Caco-2 (cell line): ENCODE measurements around the gene GTF2B. TPM values are rescaled to one million over a fixed set of nuclear protein-coding genes. Genes with fewer than 3 reads are reported as not detected.
"Not testable (repeated sequence)": the region's sequence is repeated elsewhere in the genome, so short reads cannot be mapped to it uniquely, and the experiment has no call there.

Experiments
- BruUV-seq: library from RNA; stranded (reverse); fragments of 400-500 nt; replicated peaks from 2 replicates; lab custom pipeline; 2021; lab: Mats Ljungman, UMichigan
- CTCF ChIA-PET: fragments of 300-600 bp; sonication (Branson Sonifier 250); formaldehyde crosslinking; loops from one replicate; lab custom pipeline; 2022; ENCODE audit warnings: antibody characterized with exemption; lab: Charles Lee
- POLR2A ChIA-PET: fragments of 300-600 bp; sonication (Branson Sonifier 250); formaldehyde crosslinking; loops from one replicate; lab custom pipeline; 2022; ENCODE audit warnings: antibody characterized with exemption; lab: Charles Lee
- DNase-seq, 2 experiments: peaks; one replicate each; pipeline versions ENCODE4 v3.0.0 to v3.0.0-alpha.2; 2020 to 2022
- H3K27me3 ChIP-seq: replicated peaks from 2 replicates; pipeline ENCODE4 v1.6.0; 2011; ENCODE audit warnings: low read length; ENCODE audit not compliant: control insufficient read depth, insufficient read depth
- H3K36me3 ChIP-seq: 2 replicates; pipeline ENCODE4 v1.5.1; 2011; ENCODE audit warnings: low read length; ENCODE audit not compliant: control insufficient read depth, insufficient read depth
- H3K4me1 ChIP-seq: fragments of 250-450 bp; sonication (Bioruptor Pico); 2 replicates; pipeline ENCODE4 v1.5.1; 2020; ENCODE audit warnings: mild to moderate bottlenecking
- H3K4me3 ChIP-seq: 2 replicates; pipeline ENCODE4 v1.5.1; 2011; ENCODE audit warnings: low read depth, mild to moderate bottlenecking, control low read depth, low read length
- H3K9me3 ChIP-seq: fragments of 250-450 bp; sonication (Bioruptor Pico); 2 replicates; pipeline ENCODE4 v1.5.1; 2020; ENCODE audit warnings: mild to moderate bottlenecking, moderate library complexity
- H3K27ac Mint-ChIP-seq: one replicate; pipeline ENCODE4 v1.8.0; 2022; ENCODE audit warnings: mixed read lengths; ENCODE audit not compliant: unreplicated experiment
- H3K27me3 Mint-ChIP-seq: one replicate; pipeline ENCODE4 v1.8.0; 2022; ENCODE audit warnings: mixed read lengths; ENCODE audit not compliant: insufficient read depth, unreplicated experiment
- H3K36me3 Mint-ChIP-seq: one replicate; pipeline ENCODE4 v1.8.0; 2022; ENCODE audit warnings: mild to moderate bottlenecking, mixed read lengths; ENCODE audit not compliant: insufficient read depth, unreplicated experiment
- H3K4me1 Mint-ChIP-seq: one replicate; pipeline ENCODE4 v1.8.0; 2022; ENCODE audit warnings: low read depth, mixed read lengths; ENCODE audit not compliant: unreplicated experiment
- H3K4me3 Mint-ChIP-seq: one replicate; pipeline ENCODE4 v1.8.0; 2022; ENCODE audit warnings: mild to moderate bottlenecking, moderate library complexity, mixed read lengths; ENCODE audit not compliant: unreplicated experiment
- H3K9me3 Mint-ChIP-seq: one replicate; pipeline ENCODE4 v1.8.0; 2022; ENCODE audit warnings: mixed read lengths; ENCODE audit not compliant: unreplicated experiment
- intact Hi-C: fragments of 100-400 bp; cut with micrococcal nuclease; formaldehyde crosslinking; loops from one replicate; pipeline ENCODE4 v1.10.0; 2022; ENCODE audit not compliant: unreplicated experiment
- total RNA-seq: library from RNA; stranded (reverse); gene quantifications from 2 replicates; pipeline ENCODE4 v1.2.3, GENCODE V29; 2022
- TF ChIP-seq, protein P1 (sequence below), 2 experiments: fragments of 200-600 bp in 1 of 2; IDR thresholded peaks; 1 replicate in 1 of 2; 2 replicates in 1 of 2; pipeline versions ENCODE4 v1.5.1 to v1.8.0; 2011 to 2022; ENCODE audit warnings: antibody characterized with exemption in 1 of 2, control low read depth in 1 of 2, inconsistent platforms in 1 of 2, low read depth in 1 of 2, low read length in 1 of 2, mild to moderate bottlenecking in 1 of 2, moderate library complexity in 1 of 2; ENCODE audit not compliant: insufficient read depth in 1 of 2, severe bottlenecking in 1 of 2, unreplicated experiment in 1 of 2

GTF2B gene
- total RNA-seq, 1 experiment from 2014 or later = 15.5 TPM

- ChIA-PET CTCF (no interaction called here), POLR2A (no interaction called here)
- H3K27me3 ChIP-seq = no peaks in the 10 kb centered on the region
- Mint-ChIP-seq H3K9me3 (no peaks in the 10 kb centered on the region), H3K4me1 (peaks cover 8% of the 10 kb centered on the region), H3K36me3 (peaks cover 26% of the 10 kb centered on the region), H3K4me3 (no peak overlapping the region), H3K27ac (no peak overlapping the region), H3K27me3 (no peaks in the 10 kb centered on the region)
- TF ChIP-seq, protein P1, sequence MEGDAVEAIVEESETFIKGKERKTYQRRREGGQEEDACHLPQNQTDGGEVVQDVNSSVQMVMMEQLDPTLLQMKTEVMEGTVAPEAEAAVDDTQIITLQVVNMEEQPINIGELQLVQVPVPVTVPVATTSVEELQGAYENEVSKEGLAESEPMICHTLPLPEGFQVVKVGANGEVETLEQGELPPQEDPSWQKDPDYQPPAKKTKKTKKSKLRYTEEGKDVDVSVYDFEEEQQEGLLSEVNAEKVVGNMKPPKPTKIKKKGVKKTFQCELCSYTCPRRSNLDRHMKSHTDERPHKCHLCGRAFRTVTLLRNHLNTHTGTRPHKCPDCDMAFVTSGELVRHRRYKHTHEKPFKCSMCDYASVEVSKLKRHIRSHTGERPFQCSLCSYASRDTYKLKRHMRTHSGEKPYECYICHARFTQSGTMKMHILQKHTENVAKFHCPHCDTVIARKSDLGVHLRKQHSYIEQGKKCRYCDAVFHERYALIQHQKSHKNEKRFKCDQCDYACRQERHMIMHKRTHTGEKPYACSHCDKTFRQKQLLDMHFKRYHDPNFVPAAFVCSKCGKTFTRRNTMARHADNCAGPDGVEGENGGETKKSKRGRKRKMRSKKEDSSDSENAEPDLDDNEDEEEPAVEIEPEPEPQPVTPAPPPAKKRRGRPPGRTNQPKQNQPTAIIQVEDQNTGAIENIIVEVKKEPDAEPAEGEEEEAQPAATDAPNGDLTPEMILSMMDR (IDR thresholded peaks at IDR 0.05; ENCODE audit: insufficient read depth in 1 of 2, low read depth in 1 of 2, low read length in 1 of 2, severe bottlenecking in 1 of 2, unreplicated experiment in 1 of 2) = no peak
- no peaks in the 10 kb centered on the region for H3K9me3 ChIP-seq
- no peak overlapping the region for H3K4me3 ChIP-seq
- no TSS peak for BruUV-seq
- intact Hi-C loops = no loop called here
- no peaks in the 10 kb centered on the region; the same call in 1 of the 2 replicates for H3K36me3 ChIP-seq
- no peak for DNase-seq
- no peaks in the 10 kb centered on the region for H3K4me1 ChIP-seq
Measured at GRCh38 chr1:88885933-88886332, 5.4 kb downstream of the GTF2B start.

GRCh38 chr1:88883156-88883555, 8.2 kb downstream of the GTF2B start:
- H3K27ac Mint-ChIP-seq = no peak overlapping the region

GRCh38 chr1:88880717-88881116, 10.7 kb downstream of the GTF2B start:
- H3K36me3 Mint-ChIP-seq = peaks cover 17% of the 10 kb centered on the region
- intact Hi-C loops, POLR2A ChIA-PET, H3K4me3 ChIP-seq, H3K27ac Mint-ChIP-seq, H3K4me3 Mint-ChIP-seq, H3K4me1 ChIP-seq, H3K36me3 ChIP-seq, H3K9me3 Mint-ChIP-seq, BruUV-seq, H3K27me3 ChIP-seq, DNase-seq, H3K4me1 Mint-ChIP-seq, CTCF ChIA-PET, H3K27me3 Mint-ChIP-seq, H3K9me3 ChIP-seq: not testable (repeated sequence)

More at GRCh38 chr1:88883156-88883555, 8.2 kb downstream of the GTF2B start:
- TF ChIP-seq, protein P1 (IDR thresholded peaks at IDR 0.05; ENCODE audit: insufficient read depth in 1 of 2, low read depth in 1 of 2, low read length in 1 of 2, severe bottlenecking in 1 of 2, unreplicated experiment in 1 of 2) = no peak
- H3K4me3 ChIP-seq = no peak overlapping the region
- H3K9me3 Mint-ChIP-seq = no peaks in the 10 kb centered on the region
- H3K27me3 ChIP-seq = no peaks in the 10 kb centered on the region
- no peaks in the 10 kb centered on the region for H3K9me3 ChIP-seq
- H3K36me3 Mint-ChIP-seq = peaks cover 28% of the 10 kb centered on the region
- POLR2A ChIA-PET = no interaction called here
- no peaks in the 10 kb centered on the region for H3K27me3 Mint-ChIP-seq
- CTCF ChIA-PET = no interaction called here
- H3K36me3 ChIP-seq = no peaks in the 10 kb centered on the region; the same call in 1 of the 2 replicates
- H3K4me1 ChIP-seq = no peaks in the 10 kb centered on the region
- BruUV-seq = no TSS peak
- intact Hi-C loops = no loop called here
- H3K4me3 Mint-ChIP-seq = no peak overlapping the region
- no peak for DNase-seq
- H3K4me1 Mint-ChIP-seq = no peaks in the 10 kb centered on the region

DNA sequence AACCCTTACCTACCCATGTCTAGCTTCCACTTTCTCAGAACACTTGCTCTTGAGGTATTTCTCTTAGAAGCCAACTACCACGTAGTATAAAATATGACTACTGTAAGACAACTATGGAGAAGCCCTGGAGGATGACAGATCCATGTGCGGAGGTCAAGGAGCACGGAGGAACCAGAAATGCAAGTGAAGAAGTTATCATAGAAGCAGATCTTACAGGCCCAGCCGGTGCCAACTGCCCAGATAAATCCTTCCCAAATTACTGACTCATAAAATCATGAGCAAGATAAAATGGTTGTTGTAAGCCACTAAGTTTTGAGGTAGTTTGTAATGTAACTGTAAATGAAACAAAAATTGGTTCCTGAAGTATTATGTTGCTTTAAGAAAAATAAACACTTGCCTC, 12.6 kb downstream of the GTF2B start:
- Mint-ChIP-seq H3K4me3 (no peak overlapping the region), H3K36me3 (peaks cover 9% of the 10 kb centered on the region), H3K27me3 (no peaks in the 10 kb centered on the region), H3K9me3 (no peaks in the 10 kb centered on the region), H3K27ac (no peak overlapping the region), H3K4me1 (no peaks in the 10 kb centered on the region)
- CTCF ChIA-PET = no interaction called here
- no peak overlapping the region for H3K4me3 ChIP-seq
- intact Hi-C loops = loop anchor here (10.0 kb wide), 1 partner anchor 84 kb away; no protein-coding TSS in a partner anchor
- H3K4me1 ChIP-seq = no peaks in the 10 kb centered on the region
- no peak for DNase-seq
- POLR2A ChIA-PET = no interaction called here
- no TSS peak for BruUV-seq
- no peaks in the 10 kb centered on the region for H3K36me3 ChIP-seq
- TF ChIP-seq, protein P1 (IDR thresholded peaks at IDR 0.05; ENCODE audit: insufficient read depth in 1 of 2, low read depth in 1 of 2, low read length in 1 of 2, severe bottlenecking in 1 of 2, unreplicated experiment in 1 of 2) = no peak
- H3K9me3 ChIP-seq = no peaks in the 10 kb centered on the region
- no peaks in the 10 kb centered on the region for H3K27me3 ChIP-seq
